IMR-90 (cell line): Measurements from ENCODE around the gene NARS2. TPM values are rescaled to one million over a fixed set of nuclear protein-coding genes. Genes with fewer than 3 reads are reported as not detected.

Source experiments
- ATAC-seq: fragments of 200-7000 bp; cut with Tn5 transposase; 2 replicates; pipeline ENCODE4 v1.9.1; 2020; ENCODE audit warnings: low read depth, mild to moderate bottlenecking, moderate library complexity
- BruUV-seq: library from RNA; stranded (reverse); fragments of 400-500 nt; replicated peaks from 2 replicates; lab custom pipeline; 2021; lab: Mats Ljungman, UMichigan
- CTCF ChIA-PET: fragments of 300-600 bp; formaldehyde crosslinking; extraction: SDS; loops from one replicate; lab custom pipeline; 2021; ENCODE audit warnings: antibody characterized with exemption; lab: Yijun Ruan, JAX
- POLR2A ChIA-PET: fragments of 300-600 bp; sonication (Branson Sonifier 250); formaldehyde crosslinking; loops from one replicate; lab custom pipeline; 2022; ENCODE audit warnings: antibody characterized with exemption; ENCODE audit not compliant: unreplicated experiment; lab: Charles Lee
- DNase-seq: peaks from one replicate; pipeline ENCODE4 v3.0.0; 2013
- H2AFZ ChIP-seq: replicated peaks from 2 replicates; pipeline ENCODE3; 2013; ENCODE audit warnings: low read length, mild to moderate bottlenecking; ENCODE audit not compliant: poor library complexity
- H2AK5ac ChIP-seq: 2 replicates; pipeline ENCODE4 v1.6.1; 2013; ENCODE audit warnings: low read depth, low read length, inconsistent platforms
- H2AK9ac ChIP-seq: replicated peaks from 2 replicates; pipeline ENCODE3; 2013; ENCODE audit warnings: mild to moderate bottlenecking, low read depth, low read length, moderate library complexity; ENCODE audit not compliant: poor library complexity
- H2BK120ac ChIP-seq: 2 replicates; pipeline ENCODE4 v1.6.1; 2013; ENCODE audit warnings: low read depth, low read length, inconsistent platforms
- H2BK15ac ChIP-seq: 3 replicates; pipeline ENCODE4 v1.6.1; 2013; ENCODE audit warnings: low read depth, low read length, inconsistent platforms
- H2BK20ac ChIP-seq: 2 replicates; pipeline ENCODE4 v1.6.1; 2013; ENCODE audit warnings: low read depth, mild to moderate bottlenecking, inconsistent platforms, low read length, moderate library complexity
- H2BK5ac ChIP-seq: 2 replicates; pipeline ENCODE4 v1.6.1; 2013; ENCODE audit warnings: mild to moderate bottlenecking, low read depth, low read length, inconsistent platforms; ENCODE audit not compliant: poor library complexity, severe bottlenecking
- H3K14ac ChIP-seq: replicated peaks from 2 replicates; pipeline ENCODE4 v1.6.1; 2013; ENCODE audit warnings: low read depth, low read length, inconsistent platforms
- H3K18ac ChIP-seq: 2 replicates; pipeline ENCODE4 v1.6.1; 2013; ENCODE audit warnings: low read depth, low read length, control low read depth
- H3K23ac ChIP-seq: 2 replicates; pipeline ENCODE4 v1.6.1; 2013; ENCODE audit warnings: low read depth, low read length, inconsistent platforms
- H3K27ac ChIP-seq: 2 replicates; pipeline ENCODE4 v1.5.1; 2013; ENCODE audit warnings: mild to moderate bottlenecking, control low read depth, low read length; ENCODE audit not compliant: insufficient read depth
- H3K27me3 ChIP-seq: 2 replicates; pipeline ENCODE4 v1.6.1; 2013; ENCODE audit warnings: low read length; ENCODE audit not compliant: control insufficient read depth, insufficient read depth
- H3K36me3 ChIP-seq: 2 replicates; pipeline ENCODE4 v1.6.1; 2013; ENCODE audit warnings: low read length, mixed read lengths; ENCODE audit not compliant: control insufficient read depth, insufficient read depth
- H3K4ac ChIP-seq: 2 replicates; pipeline ENCODE4 v1.6.1; 2013; ENCODE audit warnings: low read depth, low read length, inconsistent platforms
- H3K4me1 ChIP-seq: 2 replicates; pipeline ENCODE4 v1.6.1; 2013; ENCODE audit warnings: low read length, mixed read lengths; ENCODE audit not compliant: control insufficient read depth, insufficient read depth
- H3K4me2 ChIP-seq: 2 replicates; pipeline ENCODE4 v1.6.1; 2013; ENCODE audit warnings: low read depth, mild to moderate bottlenecking, control low read depth, low read length, moderate library complexity
- H3K4me3 ChIP-seq: 2 replicates; pipeline ENCODE4 v1.5.1; 2013; ENCODE audit warnings: low read depth, mild to moderate bottlenecking, control low read depth, low read length, moderate library complexity; ENCODE audit not compliant: insufficient read depth
- H3K56ac ChIP-seq: 2 replicates; pipeline ENCODE4 v1.6.1; 2013; ENCODE audit warnings: low read length, inconsistent platforms; ENCODE audit not compliant: insufficient read depth; ENCODE audit errors: extremely low read depth
- H3K79me1 ChIP-seq, 2 experiments: 2 replicates each; pipeline ENCODE4 v1.6.1; 2013; ENCODE audit warnings: low read length in 2 of 2, inconsistent platforms in 1 of 2, low read depth in 1 of 2
- H3K9ac ChIP-seq: 2 replicates; pipeline ENCODE4 v1.6.1; 2013; ENCODE audit warnings: low read depth, low read length, control low read depth
- H3K9me1 ChIP-seq: 2 replicates; pipeline ENCODE4 v1.6.1; 2013; ENCODE audit warnings: low read length, inconsistent platforms; ENCODE audit not compliant: insufficient read depth
- H3K9me3 ChIP-seq: 2 replicates; pipeline ENCODE4 v1.6.1; 2013; ENCODE audit warnings: low read length; ENCODE audit not compliant: control insufficient read depth, insufficient read depth
- H4K20me1 ChIP-seq: 2 replicates; pipeline ENCODE4 v1.6.1; 2013; ENCODE audit warnings: low read length, inconsistent platforms; ENCODE audit not compliant: insufficient read depth
- H4K5ac ChIP-seq: 2 replicates; pipeline ENCODE4 v1.6.1; 2013; ENCODE audit warnings: mild to moderate bottlenecking, low read depth, low read length, control low read depth
- H4K8ac ChIP-seq, 2 experiments: 2 replicates each; pipeline ENCODE4 v1.6.1; 2013; ENCODE audit warnings: low read depth in 2 of 2, low read length in 2 of 2, control low read depth in 1 of 2, inconsistent platforms in 1 of 2
- H4K91ac ChIP-seq: 2 replicates; pipeline ENCODE4 v1.6.1; 2013; ENCODE audit warnings: low read depth, low read length, inconsistent platforms; ENCODE audit not compliant: insufficient read depth
- BHLHE40 ChIP-seq: fragments of 150-350 bp; IDR thresholded peaks from 2 replicates; pipeline ENCODE4 v1.6.1; 2016; ENCODE audit warnings: mild to moderate bottlenecking, low read depth, low read length
- CHD1 ChIP-seq: IDR thresholded peaks from 2 replicates; pipeline ENCODE4 v1.6.1; 2012; ENCODE audit warnings: low read depth, low read length, improper control_type of control experiment
- ELK1 ChIP-seq: fragments of 150-350 bp; IDR thresholded peaks from 2 replicates; pipeline ENCODE4 v1.6.1; 2016; ENCODE audit warnings: low read depth, mild to moderate bottlenecking, low read length, moderate library complexity, borderline replicate concordance
- MAZ ChIP-seq: IDR thresholded peaks from 2 replicates; pipeline ENCODE4 v1.6.1; 2012; ENCODE audit warnings: low read depth, mild to moderate bottlenecking, low read length, improper control_type of control experiment, moderate library complexity, borderline replicate concordance
- NFE2L2 ChIP-seq: fragments of 150-350 bp; IDR thresholded peaks from 2 replicates; pipeline ENCODE4 v1.6.1; 2016; ENCODE audit warnings: low read depth, mild to moderate bottlenecking, low read length
- RAD21 ChIP-seq: IDR thresholded peaks from 2 replicates; pipeline ENCODE4 v1.6.1; 2012; ENCODE audit warnings: low read length, improper control_type of control experiment
- RCOR1 ChIP-seq: IDR thresholded peaks from 2 replicates; pipeline ENCODE4 v1.6.1; 2012; ENCODE audit warnings: mild to moderate bottlenecking, low read length, improper control_type of control experiment; ENCODE audit not compliant: insufficient replicate concordance
- RFX5 ChIP-seq: IDR thresholded peaks from 2 replicates; pipeline ENCODE4 v1.8.0; 2012; ENCODE audit warnings: low read depth, mild to moderate bottlenecking, low read length, moderate library complexity
- SMC3 ChIP-seq: fragments of 150-350 bp; IDR thresholded peaks from 2 replicates; pipeline ENCODE4 v1.6.1; 2016; ENCODE audit warnings: low read depth, mild to moderate bottlenecking, antibody characterized with exemption, low read length, moderate library complexity
- USF2 ChIP-seq: fragments of 150-350 bp; IDR thresholded peaks from 2 replicates; pipeline ENCODE4 v1.6.1; 2017; ENCODE audit warnings: mild to moderate bottlenecking, antibody characterized with exemption, low read length, low read depth
- WGBS, 2 experiments: methylation state at CpG; one replicate each; pipeline versions ENCODE4 v1.1.5 to v1.1.7; 2013; ENCODE audit warnings: missing lambda C conversion rate in 2 of 2; ENCODE audit not compliant: insufficient read length in 1 of 2; ENCODE audit errors: extremely low coverage in 2 of 2; 5-methylcytosine and 5-hydroxymethylcytosine counted together
- dilution Hi-C: fragments of 300-500 bp; cut with HindIII; formaldehyde crosslinking; loops from one replicate; pipeline ENCODE4 v1.14.3; 2018; ENCODE audit warnings: low sequenced_read_pairs; ENCODE audit not compliant: unreplicated experiment
- in situ Hi-C: fragments of 300-500 bp; cut with MboI; formaldehyde crosslinking; loops from 3 replicates; pipeline ENCODE4 v1.14.3; 2019; ENCODE audit warnings: low sequenced_read_pairs, inconsistent platforms, mixed read lengths
- intact Hi-C: fragments of 100-400 bp; cut with micrococcal nuclease; formaldehyde crosslinking; loops from 2 replicates; pipeline ENCODE4 v1.10.0; 2022
- polyA plus RNA-seq, 3 experiments: library from polyadenylated mRNA; depleted of rRNA; stranded (reverse); fragments of >200 nt; gene quantifications; 2 replicates each; pipeline ENCODE4 v1.2.3, GENCODE V29; 2012; ENCODE audit warnings: low replicate concordance in 1 of 3
- total RNA-seq: library from RNA; depleted of rRNA; stranded (reverse); fragments of >200 nt; gene quantifications from 2 replicates; pipeline ENCODE4 v1.2.3, GENCODE V29; 2012

Gene NARS2
- total and polyA plus RNA-seq, 2 of the 4 experiments (the other 2 are of a cell fraction), result 8.0 to 15.8 TPM

- BruUV-seq, result no TSS peak
- no peak for TF ChIP-seq RCOR1
- TF ChIP-seq CHD1, result no peak
- no peak for TF ChIP-seq ELK1
- TF ChIP-seq BHLHE40, result no peak
- no peak for TF ChIP-seq MAZ
- no peak for TF ChIP-seq NFE2L2
- no peak for TF ChIP-seq USF2
- TF ChIP-seq RFX5, result no peak
- TF ChIP-seq SMC3, result no peak
- no peak for TF ChIP-seq RAD21
- no peak overlapping the region for H3K56ac ChIP-seq
Observed at GRCh38 chr11:78478536-78478935, 96.1 kb downstream of the NARS2 start.

More at GRCh38 chr11:78478536-78478935, 96.1 kb downstream of the NARS2 start:
- DNase-seq (no peak), ATAC-seq (no peak)
- no peak overlapping the region for H3K27ac ChIP-seq
- H3K14ac ChIP-seq, result no peak overlapping the region
- ChIA-PET CTCF (no interaction called here), POLR2A (interaction anchor here (0.6 kb wide), 1 partner anchor 57 kb away, joined by 3 read pairs; no protein-coding TSS in a partner anchor)
- no peak overlapping the region for H2BK120ac ChIP-seq
- no peak overlapping the region for H2BK5ac ChIP-seq
- H2AK5ac ChIP-seq, result no peak overlapping the region
- H4K91ac ChIP-seq, result no peak overlapping the region
- WGBS, 2 experiments, result 100% methylated on average over 1 of the region's 2 CpGs; no CpG with 5 or more reads in 1 of the 2 experiments
- no peaks in the 10 kb centered on the region for H3K79me1 ChIP-seq
- dilution Hi-C loops, result no loop called here
- H3K4me2 ChIP-seq, result no peak overlapping the region
- H3K9ac ChIP-seq, result no peak overlapping the region
- no peak overlapping the region for H2AK9ac ChIP-seq
- H3K4me3 ChIP-seq, result no peak overlapping the region
- H4K5ac ChIP-seq, result no peak overlapping the region
- no peaks in the 10 kb centered on the region for H3K4me1 ChIP-seq
- no peaks in the 10 kb centered on the region; the same call in 1 of the 2 replicates for H4K20me1 ChIP-seq
- H2BK20ac ChIP-seq, result no peak overlapping the region
- in situ Hi-C loops, result no loop called here
- no peak overlapping the region for H3K23ac ChIP-seq
- no peaks in the 10 kb centered on the region; the same call in 1 of the 2 replicates for H3K9me1 ChIP-seq
- no peak overlapping the region for H3K4ac ChIP-seq
- no peaks in the 10 kb centered on the region for H3K9me3 ChIP-seq
- H3K18ac ChIP-seq, result no peak overlapping the region
- peaks cover 3% of the 10 kb centered on the region for H3K36me3 ChIP-seq
- intact Hi-C loops, result loop anchor here (5.0 kb wide), 1 partner anchor 49 kb away; no protein-coding TSS in a partner anchor
- H3K27me3 ChIP-seq, result no peaks in the 10 kb centered on the region
- no peak overlapping the region for H2BK15ac ChIP-seq
- H4K8ac ChIP-seq, result no peak overlapping the region
- no peak overlapping the region for H2AFZ ChIP-seq
